ENCODE results near the gene BPIFB2. TPM values are rescaled to one million over a fixed set of nuclear protein-coding genes. Genes with fewer than 3 reads are reported as not detected.

The BPIFB2 gene
- total RNA-seq, 1 experiment from 2014 or later: 0.15 TPM

GRCh38 chr20:33065785-33066184 lies 58.3 kb downstream of the BPIFB2 start:
- Histone ChIP-seq H4K20me1 (ENCODE audit: insufficient read depth) (no peaks in the 10 kb centered on the region), H3K4me3 (replicated peaks in 1 of 2; ENCODE audit: low read depth in 1 of 2, low read length in 2 of 2) (no peak overlapping the region), H2AFZ (ENCODE audit: low read depth, low read length, poor library complexity, severe bottlenecking) (no peak overlapping the region), H3K4me2 (ENCODE audit: low read length) (no peak overlapping the region), H3K9ac (ENCODE audit: low read length) (no peak overlapping the region), H3K9me2 (ENCODE audit: insufficient read depth) (no peaks in the 10 kb centered on the region), H3K79me2 (ENCODE audit: insufficient read depth, low read length) (no peaks in the 10 kb centered on the region), H3K27ac (ENCODE audit: low read depth, low read length) (no peak overlapping the region), H3K36me3 (ENCODE audit: control insufficient read depth in 1 of 2, insufficient read depth in 2 of 2, low read length in 2 of 2) (no peaks in the 10 kb centered on the region), H3K4me1 (ENCODE audit: control insufficient read depth in 1 of 2, insufficient read depth in 2 of 2, low read length in 2 of 2) (no peaks in the 10 kb centered on the region), H3K27me3 (ENCODE audit: insufficient read depth, low read length) (no peaks in the 10 kb centered on the region), H3K9me3 (ENCODE audit: control insufficient read depth in 1 of 2, insufficient read depth in 1 of 2, low read depth in 1 of 2, low read length in 2 of 2) (no peaks in the 10 kb centered on the region)
- DNase-seq (ENCODE audit: low read depth, low spot score) (no peak), ATAC-seq (no peak)
- ChIA-PET RAD21 (ENCODE audit: low non-redundant PET in 1 of 2, low total read pairs in 2 of 2, uncharacterized antibody in 2 of 2, unreplicated experiment in 2 of 2) (no interaction called here), POLR2A (no interaction called here), CTCF (no interaction called here)
- TF ChIP-seq ELF1 (IDR thresholded peaks at IDR 0.05; ENCODE audit: borderline replicate concordance, low read depth) (no peak), ZNF274 (IDR thresholded peaks at IDR 0.05; ENCODE audit: low read depth, low read length) (no peak), FOSL1 (IDR thresholded peaks at IDR 0.05; ENCODE audit: low read depth) (no peak), SIN3A (IDR thresholded peaks at IDR 0.05; ENCODE audit: low read depth) (no peak), SP1 (IDR thresholded peaks at IDR 0.05; ENCODE audit: low read depth) (no peak)
- intact Hi-C loops (cut with micrococcal nuclease): no loop called here
- BruUV-seq (replicated peaks): no TSS peak

GRCh38 chr20:33067806-33068205 lies 60.3 kb downstream of the BPIFB2 start:
- CTCF ChIA-PET: interaction anchor here (0.9 kb wide), 1 partner anchor 9 kb away, joined by 5 read pairs; no protein-coding TSS in a partner anchor
- RAD21 ChIA-PET (ENCODE audit: low non-redundant PET in 1 of 2, low total read pairs in 2 of 2, uncharacterized antibody in 2 of 2, unreplicated experiment in 2 of 2): no interaction called here
- no peaks in the 10 kb centered on the region for H4K20me1 ChIP-seq (ENCODE audit: insufficient read depth)
- no peaks in the 10 kb centered on the region for H3K9me3 ChIP-seq (ENCODE audit: control insufficient read depth in 1 of 2, insufficient read depth in 1 of 2, low read depth in 1 of 2, low read length in 2 of 2)
- POLR2A ChIA-PET: no interaction called here
- intact Hi-C loops (cut with micrococcal nuclease): no loop called here
- BruUV-seq (replicated peaks): no TSS peak
- no peaks in the 10 kb centered on the region for H3K79me2 ChIP-seq (ENCODE audit: insufficient read depth, low read length)
- DNase-seq (ENCODE audit: low read depth, low spot score): no peak
- no peak overlapping the region for H3K4me3 ChIP-seq (replicated peaks in 1 of 2; ENCODE audit: low read depth in 1 of 2, low read length in 2 of 2)
- no peak overlapping the region for H2AFZ ChIP-seq (ENCODE audit: low read depth, low read length, poor library complexity, severe bottlenecking)
- H3K36me3 ChIP-seq (ENCODE audit: control insufficient read depth in 1 of 2, insufficient read depth in 2 of 2, low read length in 2 of 2): no peaks in the 10 kb centered on the region
- no peak overlapping the region for H3K4me2 ChIP-seq (ENCODE audit: low read length)
- H3K27ac ChIP-seq (ENCODE audit: low read depth, low read length): no peak overlapping the region
- TF ChIP-seq YY1 (IDR thresholded peaks at IDR 0.05; ENCODE audit: extremely low read depth, insufficient replicate concordance, low read depth, low read length) (no peak), ELF1 (IDR thresholded peaks at IDR 0.05; ENCODE audit: borderline replicate concordance, low read depth) (no peak)
- no peaks in the 10 kb centered on the region for H3K9me2 ChIP-seq (ENCODE audit: insufficient read depth)
- no peaks in the 10 kb centered on the region for H3K4me1 ChIP-seq (ENCODE audit: control insufficient read depth in 1 of 2, insufficient read depth in 2 of 2, low read length in 2 of 2)
- no peak for ATAC-seq
- H3K9ac ChIP-seq (ENCODE audit: low read length): no peak overlapping the region
- no peaks in the 10 kb centered on the region for H3K27me3 ChIP-seq (ENCODE audit: insufficient read depth, low read length)

Measured in HCT116 (cell line).